GM18868 (cell line): ENCODE results near the gene TRIOBP.

Experiments
- ATAC-seq: cut with Tn5 transposase; IDR thresholded peaks from one replicate; pipeline ENCODE4 v1.9.1; 2021; ENCODE audit warnings: mild to moderate bottlenecking, moderate library complexity; ENCODE audit not compliant: unreplicated experiment

Gene TRIOBP

GRCh38 chr22:37664249-37665101 lies 32.4 kb upstream of the TRIOBP start:
- ATAC-seq: no peak

DNA sequence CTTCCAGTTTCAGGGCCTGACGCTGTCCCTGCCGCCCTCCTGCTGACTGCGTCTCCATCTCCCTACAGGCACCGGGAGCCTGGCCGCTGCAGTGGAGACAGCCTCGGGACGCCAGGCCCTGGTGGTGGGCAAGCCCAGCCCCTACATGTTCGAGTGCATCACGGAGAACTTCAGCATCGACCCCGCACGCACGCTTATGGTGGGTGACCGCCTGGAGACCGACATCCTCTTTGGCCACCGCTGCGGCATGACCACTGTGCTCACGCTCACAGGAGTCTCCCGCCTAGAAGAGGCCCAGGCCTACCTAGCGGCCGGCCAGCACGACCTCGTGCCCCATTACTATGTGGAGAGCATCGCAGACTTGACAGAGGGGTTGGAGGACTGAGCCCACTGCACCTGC lies 31.4 kb upstream of the TRIOBP start:
- ATAC-seq: no peak

- no peak for ATAC-seq
Measured at GRCh38 chr22:37669586-37669985, 27.3 kb upstream of the TRIOBP start.

GRCh38 chr22:37672206-37672919 lies 24.5 kb upstream of the TRIOBP start:
- no peak for ATAC-seq

DNA sequence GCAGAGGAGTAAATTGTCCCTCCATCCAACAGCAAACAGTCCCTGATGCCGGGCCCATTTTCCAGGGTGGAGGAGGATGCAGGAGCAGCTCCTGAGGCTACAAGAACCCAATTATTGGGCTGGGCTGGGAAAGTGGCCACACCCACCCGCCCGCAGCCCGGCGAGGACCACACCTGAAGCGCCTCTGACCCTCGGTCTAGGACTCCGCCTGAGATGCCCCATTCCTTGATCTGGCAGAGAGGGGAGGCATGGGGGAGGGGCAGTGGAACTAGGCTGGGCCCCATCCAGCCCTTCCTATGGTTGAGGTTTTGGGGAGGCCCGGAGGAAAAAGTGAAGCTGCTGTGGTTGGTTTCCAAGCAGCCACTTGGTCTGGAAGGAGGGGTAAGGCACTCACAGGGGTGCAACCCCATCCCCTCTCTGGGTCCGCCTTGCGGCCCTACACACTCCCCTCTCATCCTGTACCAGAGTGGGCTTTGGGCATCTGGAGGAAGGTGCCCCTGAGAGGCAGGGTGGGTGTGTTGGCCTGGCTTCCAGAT lies 23.9 kb upstream of the TRIOBP start:
- ATAC-seq: no peak

DNA sequence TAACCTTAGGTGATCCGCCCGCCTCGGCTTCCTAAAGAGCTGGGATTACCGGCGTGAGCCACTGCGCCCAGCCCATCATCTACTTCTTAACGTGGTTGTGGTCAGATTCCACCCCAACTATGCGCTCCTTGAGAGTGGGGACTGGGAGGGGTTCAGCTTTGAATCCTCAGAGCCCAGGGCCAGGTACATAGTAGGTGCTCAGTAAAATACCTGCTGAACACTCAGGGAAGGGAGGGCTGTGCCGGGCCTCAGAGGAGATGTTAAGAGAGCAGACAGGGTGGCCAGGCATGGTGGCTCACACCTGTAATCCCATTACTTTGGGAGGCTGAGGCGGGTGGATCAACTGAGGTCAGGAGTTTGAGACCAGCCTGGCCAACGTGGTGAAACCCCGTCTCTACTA lies 22.6 kb upstream of the TRIOBP start:
- no peak for ATAC-seq

- ATAC-seq: peak; percentile 65
Measured at GRCh38 chr22:37674951-37675929, 21.6 kb upstream of the TRIOBP start, which contains the start of gene LGALS1. Gene LGALS1, plus strand, starts transcription at chr22:37675636. Its CDS starts 67 bp downstream, at chr22:37675703.

DNA sequence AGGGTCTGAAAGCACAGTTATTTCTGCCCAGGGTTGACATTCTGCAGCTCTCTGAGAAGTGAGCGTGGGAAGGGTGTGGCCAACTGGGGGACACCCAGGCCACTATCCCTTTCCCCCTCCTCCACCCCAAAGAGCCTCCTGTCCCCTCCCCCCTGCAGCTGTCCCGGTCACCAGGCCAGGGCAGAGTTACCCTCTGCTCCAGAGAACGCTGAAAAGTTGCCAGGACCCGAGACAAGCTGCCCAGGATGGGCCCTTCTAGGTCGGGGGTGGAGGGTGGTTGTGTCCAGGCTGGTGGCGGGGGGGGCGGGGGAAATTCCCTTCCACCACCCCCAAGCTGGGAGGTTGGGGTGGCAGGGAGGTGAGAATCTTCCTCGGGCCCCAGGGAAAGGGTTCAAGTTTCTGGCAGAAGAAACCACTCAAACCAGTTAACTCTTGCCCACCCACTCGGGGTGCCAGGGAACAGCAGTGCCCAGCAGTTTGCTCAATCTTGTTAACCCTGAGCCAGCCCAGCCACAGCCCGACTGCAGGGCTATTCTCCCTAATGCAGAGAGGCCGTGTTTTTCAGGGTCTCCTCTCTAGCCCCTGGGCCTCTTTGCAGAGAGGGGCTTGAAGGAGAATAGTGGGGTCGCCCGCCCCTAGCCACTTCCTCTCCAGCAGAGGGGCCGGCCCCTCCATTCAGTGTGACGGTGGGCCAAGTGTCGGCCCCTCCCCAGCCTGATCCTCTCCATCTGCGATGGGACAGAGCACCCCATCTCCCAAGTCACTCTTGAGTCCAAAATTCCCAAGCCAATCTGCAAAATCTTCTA lies 20.7 kb upstream of the TRIOBP start:
- no peak for ATAC-seq

- peak; percentile 54 for ATAC-seq
Measured at GRCh38 chr22:37676736-37677492, 19.9 kb upstream of the TRIOBP start.

- ATAC-seq: no peak
Measured at GRCh38 chr22:37677493-37677974, 19.3 kb upstream of the TRIOBP start.

DNA sequence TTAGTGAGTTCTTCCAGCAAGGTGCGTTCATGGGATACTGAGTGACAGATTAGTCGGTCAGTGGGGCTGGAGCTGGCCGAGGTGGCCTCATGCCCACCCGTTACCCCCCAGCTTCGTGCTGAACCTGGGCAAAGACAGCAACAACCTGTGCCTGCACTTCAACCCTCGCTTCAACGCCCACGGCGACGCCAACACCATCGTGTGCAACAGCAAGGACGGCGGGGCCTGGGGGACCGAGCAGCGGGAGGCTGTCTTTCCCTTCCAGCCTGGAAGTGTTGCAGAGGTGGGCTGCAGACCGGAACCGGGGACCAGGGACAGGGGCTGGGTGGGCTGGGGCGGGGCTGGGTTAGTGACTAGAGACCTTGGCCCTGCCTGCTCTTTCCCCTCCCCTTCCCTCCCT lies 18.5 kb upstream of the TRIOBP start:
- ATAC-seq: no peak

DNA sequence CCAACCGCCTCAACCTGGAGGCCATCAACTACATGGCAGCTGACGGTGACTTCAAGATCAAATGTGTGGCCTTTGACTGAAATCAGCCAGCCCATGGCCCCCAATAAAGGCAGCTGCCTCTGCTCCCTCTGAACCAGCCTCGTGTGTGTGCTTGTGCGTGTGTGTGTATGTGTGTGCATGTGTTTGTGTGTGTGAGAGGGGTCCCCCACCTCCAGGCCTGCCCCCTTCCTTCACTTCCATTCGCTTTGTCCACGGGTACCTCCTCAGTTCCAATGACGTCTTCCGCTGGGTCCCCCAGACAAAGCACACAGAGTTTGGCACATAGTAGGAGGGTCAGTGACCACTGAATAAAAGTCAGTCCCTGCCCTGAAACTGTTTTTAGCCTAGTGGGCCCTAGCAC lies 17.2 kb upstream of the TRIOBP start:
- ATAC-seq: no peak

- ATAC-seq: no peak
Measured at GRCh38 chr22:37680191-37680851, 16.5 kb upstream of the TRIOBP start.

GRCh38 chr22:37681001-37681424 lies 15.8 kb upstream of the TRIOBP start:
- ATAC-seq: no peak

- no peak for ATAC-seq
Measured at GRCh38 chr22:37681556-37682049, 15.2 kb upstream of the TRIOBP start.

- no peak for ATAC-seq
Measured at GRCh38 chr22:37684803-37685615, 11.8 kb upstream of the TRIOBP start.
